Effector memory CD4-positive, alpha-beta T cell (primary cell): ENCODE data around the gene LRRFIP2.
"Not testable (repeated sequence)": the region's sequence is repeated elsewhere in the genome, so short reads cannot be mapped to it uniquely, and the experiment has no call there.

Experiments used
- DNase-seq, 3 donors: peaks; one replicate each; pipeline ENCODE4 v3.0.0-alpha.2; 2020
- H3K27ac ChIP-seq: 2 replicates; pipeline ENCODE4 v1.7.0; 2013; ENCODE audit warnings: mild to moderate bottlenecking, low read length, moderate library complexity; ENCODE audit not compliant: insufficient read depth, poor library complexity, severe bottlenecking
- H3K27me3 ChIP-seq: replicated peaks from 2 replicates; pipeline ENCODE4 v1.7.0; 2013; ENCODE audit warnings: mild to moderate bottlenecking, low read length; ENCODE audit not compliant: insufficient read depth, control insufficient read depth, poor library complexity, severe bottlenecking
- H3K36me3 ChIP-seq: 2 replicates; pipeline ENCODE4 v1.7.0; 2013; ENCODE audit warnings: mild to moderate bottlenecking, low read length, moderate library complexity; ENCODE audit not compliant: control insufficient read depth, insufficient read depth
- H3K4me1 ChIP-seq: 2 replicates; pipeline ENCODE4 v1.7.0; 2013; ENCODE audit warnings: low read length, mild to moderate bottlenecking; ENCODE audit not compliant: control insufficient read depth, insufficient read depth, poor library complexity, severe bottlenecking
- H3K4me3 ChIP-seq: 2 replicates; pipeline ENCODE4 v1.7.0; 2013; ENCODE audit warnings: low read length, low read depth, mild to moderate bottlenecking; ENCODE audit not compliant: insufficient read depth, poor library complexity, severe bottlenecking
- H3K9me3 ChIP-seq: 2 replicates; pipeline ENCODE4 v1.7.0; 2013; ENCODE audit warnings: mild to moderate bottlenecking, low read length, moderate library complexity; ENCODE audit not compliant: control insufficient read depth

The LRRFIP2 gene

DNA sequence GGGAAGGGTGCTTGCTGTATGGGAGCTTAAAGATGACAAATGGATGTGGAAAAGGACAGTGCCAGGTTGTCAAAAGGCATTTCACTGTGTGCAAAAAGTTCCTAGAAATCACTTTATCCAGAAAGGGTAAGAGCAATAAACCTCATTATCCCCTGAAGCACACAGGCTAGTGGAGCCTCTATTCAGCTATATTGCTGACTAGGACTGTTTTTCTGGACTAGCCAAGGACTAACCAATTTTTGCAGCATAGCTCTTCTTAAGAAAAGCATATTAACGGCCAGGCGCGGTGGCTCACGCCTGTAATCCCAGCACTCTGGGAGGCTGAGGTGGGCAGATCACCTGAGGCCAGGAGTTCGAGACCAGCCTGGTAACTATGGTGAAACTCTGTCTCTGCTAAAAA lies 116.3 kb downstream of the LRRFIP2 start:
- DNase-seq = no peak
- H3K27me3 ChIP-seq = no peaks in the 10 kb centered on the region
- H3K36me3 ChIP-seq = peaks cover 39% of the 10 kb centered on the region
- no peak overlapping the region for H3K27ac ChIP-seq
- H3K4me1 ChIP-seq = no peaks in the 10 kb centered on the region
- H3K9me3 ChIP-seq = no peaks in the 10 kb centered on the region
- no peak overlapping the region for H3K4me3 ChIP-seq

DNA sequence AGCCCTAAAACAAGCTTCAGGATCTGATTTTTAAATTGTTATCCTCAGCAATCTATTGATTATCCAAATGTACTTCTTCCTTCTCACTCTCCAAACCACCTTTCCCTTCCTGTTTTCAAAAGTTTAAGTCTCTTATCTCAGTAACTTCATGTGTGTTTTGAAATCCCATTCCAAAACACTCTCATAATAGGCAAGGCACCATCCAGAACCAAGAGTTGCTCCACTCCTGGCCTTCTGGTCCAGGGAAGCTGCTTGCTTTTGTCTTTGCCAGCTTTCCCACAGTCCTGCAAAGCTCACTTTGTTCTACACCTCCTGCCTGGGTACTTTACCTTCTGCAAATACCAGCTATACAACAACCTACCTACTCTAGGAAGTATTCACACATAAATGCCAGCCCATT lies 117.6 kb downstream of the LRRFIP2 start:
- no peaks in the 10 kb centered on the region for H3K4me1 ChIP-seq
- no peak overlapping the region for H3K27ac ChIP-seq
- peaks cover 34% of the 10 kb centered on the region for H3K36me3 ChIP-seq
- H3K27me3 ChIP-seq = no peaks in the 10 kb centered on the region
- DNase-seq = no peak
- no peaks in the 10 kb centered on the region for H3K9me3 ChIP-seq
- H3K4me3 ChIP-seq = no peak overlapping the region

DNA sequence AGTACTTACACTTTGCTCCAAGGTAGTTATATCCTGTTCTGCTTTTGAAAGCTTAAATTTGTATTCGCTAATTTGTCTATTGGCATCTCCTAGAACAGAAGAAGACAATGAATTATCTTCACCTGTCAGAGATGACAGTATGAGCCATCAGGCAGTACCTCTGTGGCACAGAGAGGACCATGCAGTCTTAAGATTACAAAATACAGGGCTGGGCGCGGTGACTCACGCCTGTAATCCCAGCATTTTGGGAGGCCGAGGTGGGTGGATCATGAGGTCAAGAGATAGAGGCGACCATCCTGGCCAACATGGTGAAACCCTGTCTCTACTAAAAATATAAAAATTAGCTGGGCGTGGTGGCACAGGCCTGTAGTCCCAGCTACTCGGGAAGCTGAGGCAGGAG lies 119.3 kb downstream of the LRRFIP2 start:
- not testable (repeated sequence) for DNase-seq, H3K27ac ChIP-seq, H3K4me1 ChIP-seq, H3K9me3 ChIP-seq, H3K27me3 ChIP-seq, H3K4me3 ChIP-seq
- peaks cover 43% of the 10 kb centered on the region for H3K36me3 ChIP-seq

DNA sequence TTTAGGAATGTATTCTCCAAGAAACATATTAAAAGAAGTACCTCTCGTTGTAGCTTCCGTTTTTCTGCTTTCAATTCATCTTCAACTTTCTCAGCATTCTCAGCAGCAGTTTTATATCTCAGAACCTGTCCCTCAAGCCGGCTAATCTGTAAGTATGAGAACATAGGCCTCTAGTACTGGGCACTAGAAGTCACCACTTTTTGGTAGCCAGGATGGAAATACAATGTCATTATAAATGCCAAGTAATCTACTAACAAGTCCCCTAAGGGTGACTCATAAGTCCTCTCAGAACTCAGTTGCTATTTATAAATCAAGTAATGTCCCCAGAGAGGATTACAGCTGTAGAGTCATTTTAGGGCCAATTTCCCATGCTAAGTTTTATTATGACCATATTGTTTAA lies 120.0 kb downstream of the LRRFIP2 start:
- no peak overlapping the region for H3K27ac ChIP-seq
- no peaks in the 10 kb centered on the region for H3K27me3 ChIP-seq
- no peak for DNase-seq
- peaks cover 50% of the 10 kb centered on the region for H3K36me3 ChIP-seq
- H3K4me1 ChIP-seq = no peaks in the 10 kb centered on the region
- no peak overlapping the region for H3K4me3 ChIP-seq
- no peaks in the 10 kb centered on the region for H3K9me3 ChIP-seq

DNA sequence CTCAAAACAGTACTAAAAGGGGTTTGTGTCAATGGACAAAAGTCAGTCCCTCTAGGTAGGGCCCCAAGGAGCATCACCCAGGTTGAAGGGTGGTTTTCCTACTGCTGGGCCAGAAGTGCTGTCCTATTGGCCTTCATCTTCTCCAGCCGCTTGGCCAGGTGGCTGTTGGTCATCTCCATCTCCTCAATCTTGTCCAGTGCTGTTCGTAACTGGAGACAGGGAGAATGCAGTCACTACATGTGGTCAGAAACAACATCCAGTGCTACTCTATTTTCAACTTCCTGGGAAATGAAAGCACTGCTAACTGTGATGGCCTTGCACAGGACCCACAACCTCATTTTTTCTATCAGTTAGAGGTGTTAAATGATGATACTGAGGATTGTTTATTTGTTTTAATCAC lies 120.6 kb downstream of the LRRFIP2 start:
- Histone ChIP-seq H3K4me1 (no peaks in the 10 kb centered on the region), H3K27me3 (no peaks in the 10 kb centered on the region), H3K27ac (no peak overlapping the region), H3K9me3 (no peaks in the 10 kb centered on the region), H3K4me3 (no peak overlapping the region), H3K36me3 (peaks cover 55% of the 10 kb centered on the region)
- DNase-seq = no peak

DNA sequence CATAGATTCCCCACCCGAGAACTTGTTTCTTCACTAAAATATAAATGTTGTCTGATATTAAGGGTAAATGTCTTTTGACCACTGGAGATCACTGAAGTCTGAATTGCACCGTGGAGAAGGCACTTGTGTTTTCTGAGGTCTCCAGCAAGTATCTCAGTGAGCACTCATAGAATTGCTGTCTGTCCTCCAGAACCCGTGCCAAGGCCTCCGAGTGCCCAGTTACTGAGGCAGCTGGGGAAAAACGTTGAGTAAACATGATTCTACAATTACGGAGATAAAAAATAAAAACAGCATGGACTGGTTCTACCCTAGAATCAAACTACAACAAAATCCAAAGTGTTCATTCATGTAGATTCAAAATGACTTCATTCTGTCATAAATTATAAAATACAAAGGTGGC lies 121.0 kb downstream of the LRRFIP2 start:
- H3K27ac ChIP-seq = no peak overlapping the region
- H3K4me1 ChIP-seq = no peaks in the 10 kb centered on the region
- no peak overlapping the region for H3K4me3 ChIP-seq
- H3K36me3 ChIP-seq = peaks cover 55% of the 10 kb centered on the region
- H3K27me3 ChIP-seq = no peaks in the 10 kb centered on the region
- DNase-seq = no peak
- H3K9me3 ChIP-seq = no peaks in the 10 kb centered on the region

DNA sequence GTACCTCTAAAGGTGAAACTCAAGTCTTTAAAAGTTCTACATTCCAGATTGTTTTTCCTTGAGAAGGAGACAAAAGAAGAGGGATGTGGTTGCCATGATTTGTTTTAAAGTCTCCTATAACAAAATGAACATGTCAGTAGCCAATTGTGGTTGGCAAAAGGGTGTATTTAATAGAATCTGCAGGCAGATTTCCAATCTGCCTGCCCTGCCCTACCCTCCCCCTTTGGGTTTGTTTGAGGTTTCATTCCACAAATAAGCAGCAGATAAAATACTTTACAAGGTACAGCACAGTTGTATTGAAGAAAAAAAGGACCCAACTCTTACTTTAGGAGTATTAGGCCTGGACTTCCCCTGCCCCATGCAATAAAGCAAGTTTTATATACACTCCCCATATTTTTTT lies 121.5 kb downstream of the LRRFIP2 start:
- no peaks in the 10 kb centered on the region for H3K27me3 ChIP-seq
- H3K27ac ChIP-seq = no peak overlapping the region
- no peak for DNase-seq
- no peak overlapping the region for H3K4me3 ChIP-seq
- peaks cover 55% of the 10 kb centered on the region for H3K36me3 ChIP-seq
- no peaks in the 10 kb centered on the region for H3K4me1 ChIP-seq
- no peaks in the 10 kb centered on the region for H3K9me3 ChIP-seq

DNA sequence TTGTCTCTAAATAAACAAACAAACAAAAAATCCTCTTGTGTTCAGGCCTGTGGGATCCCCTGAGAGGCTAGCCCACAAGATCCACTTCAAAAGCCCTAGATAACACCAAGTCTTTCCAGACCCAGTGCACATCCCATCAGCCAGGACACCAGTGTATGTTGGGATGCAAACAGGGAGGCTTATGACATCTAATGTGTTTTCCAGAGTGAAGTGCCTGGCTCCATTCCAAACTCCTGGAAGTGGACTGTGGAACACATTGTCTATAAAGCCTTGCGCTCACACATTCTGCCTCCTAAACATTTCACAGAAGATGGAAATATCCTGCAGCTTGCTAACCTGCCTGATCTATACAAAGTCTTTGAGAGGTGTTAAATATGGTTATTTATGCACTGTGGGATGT lies 124.1 kb downstream of the LRRFIP2 start:
- Histone ChIP-seq H3K27ac (no peak overlapping the region), H3K27me3 (no peaks in the 10 kb centered on the region), H3K4me3 (no peak overlapping the region), H3K4me1 (no peaks in the 10 kb centered on the region), H3K9me3 (no peaks in the 10 kb centered on the region), H3K36me3 (peaks cover 54% of the 10 kb centered on the region)
- no peak for DNase-seq

DNA sequence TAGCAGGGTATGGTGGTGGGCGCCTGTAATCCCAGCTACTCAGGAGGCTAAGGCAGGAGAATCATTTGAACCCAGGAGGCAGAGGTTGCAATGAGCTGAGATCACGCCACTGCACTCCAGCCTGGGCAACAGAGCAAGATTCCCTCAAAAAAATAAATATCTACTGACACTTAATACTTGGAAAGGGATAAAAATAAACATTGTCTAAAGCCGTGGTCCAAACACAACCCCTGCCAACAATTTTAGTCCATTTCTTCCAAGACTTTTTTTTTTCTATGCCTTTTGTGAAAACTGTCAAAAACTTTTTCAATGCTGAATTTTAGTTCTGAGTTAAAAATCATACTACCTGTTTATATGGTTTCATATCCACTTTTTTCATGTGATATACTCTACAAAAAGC lies 131.7 kb downstream of the LRRFIP2 start:
- not testable (repeated sequence) for H3K27ac ChIP-seq, DNase-seq, H3K4me3 ChIP-seq, H3K9me3 ChIP-seq, H3K27me3 ChIP-seq, H3K4me1 ChIP-seq
- H3K36me3 ChIP-seq = peaks cover 40% of the 10 kb centered on the region

DNA sequence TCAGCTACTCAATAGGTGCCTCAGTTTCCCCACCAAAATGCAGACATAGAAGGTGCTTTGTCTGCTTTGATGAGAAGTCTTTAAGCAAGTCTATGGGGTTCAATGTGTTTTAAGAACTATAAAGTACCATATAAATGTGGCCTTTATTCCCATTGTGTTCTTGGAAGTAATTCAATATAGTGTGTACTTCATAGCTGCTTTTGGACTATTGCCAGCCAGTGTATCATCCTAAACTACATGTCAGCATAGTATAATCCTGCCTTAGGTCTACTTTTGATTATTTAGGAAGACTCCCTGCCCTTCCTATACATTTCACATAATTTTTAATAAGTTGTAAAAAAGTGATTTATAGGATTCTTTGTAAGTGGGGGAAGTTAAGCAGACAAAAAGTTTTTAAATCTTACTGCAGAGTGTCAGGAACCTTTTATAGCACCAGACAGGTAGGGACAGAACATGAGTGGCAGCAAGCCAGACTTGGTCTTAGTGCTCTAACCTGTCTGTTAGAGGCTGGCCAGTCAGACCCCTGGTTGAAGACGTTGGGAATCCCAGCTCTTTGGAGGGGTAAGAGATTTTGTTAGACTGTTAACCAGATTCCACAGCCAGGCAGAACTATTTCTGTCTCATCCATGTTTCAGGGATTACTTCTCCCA lies 132.7 kb downstream of the LRRFIP2 start:
- Histone ChIP-seq H3K36me3 (peaks cover 30% of the 10 kb centered on the region), H3K27me3 (no peaks in the 10 kb centered on the region), H3K27ac (no peak overlapping the region), H3K9me3 (no peaks in the 10 kb centered on the region), H3K4me1 (no peaks in the 10 kb centered on the region), H3K4me3 (no peak overlapping the region)
- DNase-seq = no peak
